GM21360 (cell line): ENCODE measurements around the gene PEX11A.

Experiments
- ATAC-seq: cut with Tn5 transposase; IDR thresholded peaks from one replicate; pipeline ENCODE4 v1.9.1; 2021; ENCODE audit warnings: mild to moderate bottlenecking, moderate library complexity; ENCODE audit not compliant: unreplicated experiment

Gene PEX11A

DNA sequence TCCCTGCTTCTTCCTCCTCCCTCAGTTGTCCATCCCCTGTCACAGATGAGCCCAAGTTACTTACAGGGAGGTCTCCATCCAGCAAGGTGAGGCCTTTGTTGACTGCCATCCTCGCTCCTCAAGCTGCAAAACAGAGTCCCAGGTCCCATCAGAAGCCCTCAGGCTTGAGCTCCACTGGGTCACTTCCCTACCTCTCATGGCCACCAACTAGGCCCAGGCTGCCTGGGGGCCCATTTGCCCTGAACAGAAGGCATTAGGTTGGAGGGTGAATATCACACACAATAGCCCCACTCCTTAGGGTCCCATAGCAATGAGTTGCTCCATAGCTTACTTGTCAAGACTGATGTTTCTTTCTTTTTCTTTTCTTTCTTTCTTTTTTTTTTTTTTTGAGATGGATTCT, 13.2 kb downstream of the PEX11A start:
- ATAC-seq = no peak

DNA sequence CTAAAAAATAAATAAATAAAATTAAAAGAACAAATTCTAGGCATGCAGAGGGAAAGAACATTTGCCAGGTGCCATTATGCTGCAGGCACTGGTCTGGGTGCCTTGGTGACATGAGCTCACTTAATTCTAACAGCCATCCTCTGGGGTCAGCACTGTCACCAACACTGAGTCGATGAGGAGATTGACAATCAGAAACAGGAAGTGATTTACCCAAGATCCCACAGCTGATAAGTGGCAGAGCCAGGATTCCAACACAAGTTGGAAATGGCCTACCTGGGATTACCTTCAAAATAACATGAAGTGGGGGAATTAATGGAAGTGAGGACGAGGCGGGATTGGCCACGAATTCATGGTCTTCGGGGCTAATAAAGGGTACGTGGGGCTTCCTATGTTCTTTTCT, 14.9 kb downstream of the PEX11A start:
- ATAC-seq = no peak

DNA sequence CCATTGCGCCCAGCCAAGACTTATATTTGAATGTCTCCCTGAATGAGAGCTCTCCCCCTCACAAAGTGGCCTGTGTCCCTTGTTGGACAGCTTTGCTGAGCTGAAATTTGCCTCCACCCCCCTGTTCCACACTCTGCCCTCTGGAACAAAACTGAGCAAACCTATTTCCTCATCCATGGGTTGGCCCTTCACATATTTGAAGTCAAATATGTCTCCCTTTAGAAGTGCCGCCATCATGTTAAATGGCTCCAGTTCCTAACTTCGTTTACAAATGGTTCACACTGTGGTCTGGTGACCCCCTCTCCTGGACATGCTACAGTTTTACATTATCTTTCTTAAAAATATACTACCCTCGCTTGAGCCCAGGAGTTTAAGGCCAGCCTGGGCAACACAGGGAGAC, 16.0 kb downstream of the PEX11A start:
- ATAC-seq = no peak

DNA sequence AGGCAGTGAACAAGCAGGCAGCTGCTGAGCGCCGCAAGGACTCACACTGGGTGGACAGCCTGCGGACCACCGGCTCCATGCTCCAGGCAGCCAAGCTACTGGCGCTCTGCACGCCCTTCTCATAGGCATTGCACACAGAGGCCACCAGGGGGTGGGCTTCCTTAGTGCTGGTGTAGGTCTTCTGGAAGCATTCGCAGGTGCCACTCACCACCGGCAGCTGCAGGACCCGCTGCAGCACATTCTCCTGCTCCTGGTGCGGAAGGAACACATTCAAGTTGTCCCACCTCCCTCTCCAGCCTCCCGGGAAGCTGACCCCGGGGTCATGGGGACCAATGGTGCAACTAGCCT, 17.4 kb downstream of the PEX11A start:
- no peak for ATAC-seq

DNA sequence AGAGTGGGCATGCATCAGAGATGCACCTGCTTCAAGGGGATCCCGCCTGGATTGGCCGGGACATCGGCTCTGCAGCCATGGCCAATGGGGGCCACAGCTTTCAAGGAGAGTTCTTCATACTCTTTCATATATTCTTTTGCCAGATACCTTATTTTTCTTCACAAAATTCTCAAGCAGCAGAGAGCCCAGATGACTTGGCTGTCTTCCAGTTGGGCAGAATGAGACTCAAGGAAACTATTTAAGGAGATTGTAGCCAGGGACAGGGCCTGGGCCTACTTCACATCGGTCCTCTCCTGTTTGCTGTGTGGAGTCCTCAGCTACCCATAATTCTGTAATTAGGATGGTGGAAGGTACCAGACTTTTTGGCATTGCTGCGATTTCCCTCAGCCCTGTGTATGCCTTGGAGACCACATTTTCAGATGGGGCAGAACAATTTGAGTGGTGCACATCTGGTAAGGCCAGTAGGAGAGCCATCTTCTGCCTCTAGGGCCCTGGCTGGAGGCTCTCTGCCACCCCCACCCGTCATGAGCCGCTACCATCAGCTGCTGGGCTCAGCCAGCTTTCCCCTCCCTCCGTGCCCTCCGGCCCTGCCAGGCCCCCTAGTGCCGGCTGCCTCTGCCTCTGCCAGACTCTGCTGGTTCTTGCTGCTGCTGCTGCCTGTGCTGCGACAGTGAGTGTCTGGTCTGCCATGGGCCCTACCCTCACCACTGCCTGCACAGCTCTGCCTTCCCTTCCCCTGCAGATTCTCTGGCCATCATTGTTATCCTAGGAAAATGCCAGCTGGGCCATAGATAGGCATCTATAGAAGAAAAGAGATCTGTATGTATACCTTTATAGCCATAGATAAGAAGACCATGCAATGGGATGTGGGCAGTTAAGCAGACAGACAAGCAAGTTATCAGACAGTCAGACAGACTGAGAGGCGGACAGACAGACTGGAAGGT, 18.1 kb downstream of the PEX11A start:
- no peak for ATAC-seq

DNA sequence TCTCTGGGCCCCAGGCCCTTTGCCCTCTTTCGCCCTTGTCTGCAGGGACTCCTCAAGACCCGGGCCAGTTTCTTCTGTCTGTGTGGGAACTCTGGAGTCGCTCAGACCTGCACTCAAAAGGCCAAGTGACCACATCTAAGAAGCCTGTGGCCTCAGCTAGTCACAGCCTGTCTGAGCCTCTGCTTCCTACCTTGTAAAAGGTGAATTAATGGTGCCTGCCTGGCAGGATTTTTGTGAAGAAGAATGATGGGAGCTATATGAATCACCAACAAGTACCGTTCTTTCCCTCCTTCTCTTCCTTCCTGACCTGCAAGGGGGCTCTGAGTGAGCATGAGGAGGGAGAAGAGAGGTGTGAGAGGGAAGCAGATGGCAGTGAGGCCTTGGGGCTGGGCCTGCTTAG, 18.9 kb downstream of the PEX11A start:
- no peak for ATAC-seq

DNA sequence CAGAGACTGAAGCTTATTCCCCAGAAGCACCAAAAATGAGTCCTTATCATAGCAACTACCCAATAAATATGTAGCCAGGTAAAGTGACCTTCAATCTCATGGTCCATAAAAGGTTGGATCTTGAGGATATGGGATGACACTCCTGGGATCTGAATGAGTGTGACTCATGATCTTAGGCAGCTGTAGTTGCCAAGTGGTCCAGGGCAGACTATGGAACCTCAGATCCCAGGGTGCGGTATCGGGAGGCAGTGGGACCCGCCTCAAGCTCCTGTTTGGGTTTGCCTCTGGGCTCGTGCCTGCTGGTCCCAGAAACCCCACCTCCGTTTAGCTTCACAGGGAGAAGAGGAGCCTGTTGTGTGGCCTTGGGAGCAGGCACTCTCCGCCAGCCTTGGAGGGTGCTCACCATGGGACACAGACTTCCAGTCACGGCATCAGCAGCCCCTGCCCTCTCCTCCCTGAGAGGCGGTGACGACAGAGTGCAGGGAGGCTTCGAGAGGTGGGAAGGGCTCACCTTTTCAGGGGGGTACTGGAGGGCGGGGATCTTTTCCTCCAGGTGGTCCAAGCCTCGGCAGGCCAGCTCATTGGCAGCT, 19.5 kb downstream of the PEX11A start:
- ATAC-seq = no peak

DNA sequence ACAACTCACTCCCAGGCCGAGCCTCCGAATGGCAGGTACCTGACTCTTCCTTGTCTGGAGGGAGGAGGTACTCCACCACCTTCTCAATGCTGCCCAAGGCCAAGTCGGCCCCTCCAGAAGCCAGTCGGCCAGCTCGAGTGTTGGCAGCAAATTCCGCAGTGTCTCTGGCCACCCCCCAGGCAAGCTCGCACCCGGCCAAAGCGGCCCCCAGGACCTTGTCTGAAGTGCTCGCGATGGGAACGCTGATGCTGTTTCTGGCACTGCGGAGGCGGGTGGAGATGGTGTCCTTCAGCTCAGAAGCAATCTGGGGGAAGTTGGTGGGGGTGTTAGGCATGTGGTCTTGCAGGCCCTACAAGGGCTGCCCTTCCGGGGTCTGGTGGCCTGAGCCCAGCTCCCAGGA, 20.6 kb downstream of the PEX11A start:
- ATAC-seq = no peak

DNA sequence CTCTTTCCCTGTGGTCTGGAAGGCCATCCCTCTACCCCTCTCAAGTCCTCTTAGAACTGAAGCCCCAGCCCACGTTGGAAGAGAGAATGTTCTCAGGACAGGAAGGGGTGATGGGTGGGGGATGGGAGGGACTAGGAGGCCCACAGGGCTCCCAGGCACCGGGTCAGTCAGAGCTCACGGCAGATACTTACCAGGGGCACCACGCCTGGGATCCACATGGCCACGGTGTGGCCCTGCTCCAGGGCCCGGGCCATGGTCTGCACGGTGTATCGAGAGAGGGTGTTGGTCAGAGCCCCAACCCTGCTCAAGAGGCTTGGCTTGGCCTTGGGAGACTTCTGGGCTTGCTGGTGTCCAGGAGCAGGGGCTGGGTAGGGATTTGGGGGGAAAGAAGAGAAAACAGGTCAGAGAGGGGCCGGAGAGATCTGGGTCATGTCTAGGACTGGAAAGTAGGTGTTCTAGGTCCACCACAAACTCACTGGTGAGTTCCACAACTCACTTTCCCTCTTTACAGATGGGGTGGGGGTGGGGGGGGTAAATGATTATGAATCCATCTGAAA, 21.2 kb downstream of the PEX11A start:
- no peak for ATAC-seq

DNA sequence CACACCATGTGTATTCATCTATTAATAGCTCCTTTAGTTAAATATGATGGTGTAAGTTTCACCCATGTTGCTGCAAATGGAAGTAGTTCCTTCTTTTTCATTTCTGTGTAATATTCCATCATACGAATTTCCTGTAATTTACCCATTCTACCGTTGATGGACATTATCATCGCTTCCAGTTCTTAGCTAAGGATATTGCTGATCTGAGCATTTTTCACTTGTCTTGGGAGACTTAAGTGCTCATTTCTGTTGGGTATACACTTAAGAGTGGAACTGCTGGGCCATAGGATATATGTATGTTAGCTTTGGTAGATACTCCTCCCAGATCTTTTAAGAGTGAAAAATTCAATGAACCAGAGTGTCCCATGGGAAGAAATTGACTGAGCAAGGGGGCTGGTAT, 22.4 kb downstream of the PEX11A start:
- ATAC-seq = no peak

DNA sequence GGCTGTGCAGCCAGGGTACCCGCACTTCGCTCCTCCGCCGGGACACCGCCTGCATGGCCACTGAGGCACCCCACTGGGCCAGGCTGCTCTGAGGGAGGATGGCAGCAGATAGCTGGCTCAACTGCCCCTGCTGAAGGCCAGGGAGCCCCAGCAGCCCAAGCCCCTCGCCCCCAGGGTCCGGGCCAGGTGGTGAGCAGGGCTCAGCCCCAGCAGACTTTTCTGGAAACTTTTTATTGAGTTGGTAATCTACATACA, 22.9 kb downstream of the PEX11A start:
- ATAC-seq = no peak

DNA sequence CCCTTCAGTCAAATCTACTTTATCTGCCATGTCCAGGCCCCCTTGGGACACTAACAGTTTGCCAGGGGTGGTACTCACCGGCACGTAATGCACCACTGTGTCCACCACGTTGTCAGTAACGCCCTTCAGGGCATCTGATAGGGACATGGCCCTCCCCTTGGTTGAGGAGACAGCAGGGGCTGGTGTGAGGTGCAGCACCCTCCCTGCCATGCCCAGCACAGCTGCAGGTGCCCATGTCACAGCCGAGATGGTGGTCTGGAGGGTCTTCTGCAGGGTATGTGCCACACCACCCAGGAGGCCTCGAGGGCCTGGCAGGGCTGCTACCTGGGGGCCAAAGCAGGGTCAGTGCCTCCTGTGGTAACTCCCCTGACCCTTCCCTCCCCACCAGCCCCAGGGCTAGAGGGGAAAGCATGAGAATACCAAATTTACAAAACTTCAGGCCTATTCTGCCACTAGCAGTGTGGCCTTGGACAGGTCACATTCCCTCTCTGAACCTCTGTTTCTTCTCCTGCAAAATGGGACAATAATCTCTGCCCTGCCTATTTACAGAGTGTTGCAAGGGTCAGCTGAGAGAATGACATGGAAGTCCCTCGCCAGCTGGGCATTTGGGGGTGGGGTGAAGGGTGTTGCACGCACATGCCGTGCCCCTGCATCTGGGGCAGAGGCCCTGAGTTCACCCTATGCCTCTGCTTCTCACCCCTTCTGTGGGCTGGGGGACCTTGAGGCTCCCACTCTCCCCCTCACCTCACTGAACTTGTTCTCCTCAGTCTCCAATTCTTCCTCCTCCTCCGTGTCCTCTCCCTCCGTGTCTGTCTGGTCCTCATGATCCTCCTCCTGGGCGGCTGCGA, 23.5 kb downstream of the PEX11A start:
- no peak for ATAC-seq

DNA sequence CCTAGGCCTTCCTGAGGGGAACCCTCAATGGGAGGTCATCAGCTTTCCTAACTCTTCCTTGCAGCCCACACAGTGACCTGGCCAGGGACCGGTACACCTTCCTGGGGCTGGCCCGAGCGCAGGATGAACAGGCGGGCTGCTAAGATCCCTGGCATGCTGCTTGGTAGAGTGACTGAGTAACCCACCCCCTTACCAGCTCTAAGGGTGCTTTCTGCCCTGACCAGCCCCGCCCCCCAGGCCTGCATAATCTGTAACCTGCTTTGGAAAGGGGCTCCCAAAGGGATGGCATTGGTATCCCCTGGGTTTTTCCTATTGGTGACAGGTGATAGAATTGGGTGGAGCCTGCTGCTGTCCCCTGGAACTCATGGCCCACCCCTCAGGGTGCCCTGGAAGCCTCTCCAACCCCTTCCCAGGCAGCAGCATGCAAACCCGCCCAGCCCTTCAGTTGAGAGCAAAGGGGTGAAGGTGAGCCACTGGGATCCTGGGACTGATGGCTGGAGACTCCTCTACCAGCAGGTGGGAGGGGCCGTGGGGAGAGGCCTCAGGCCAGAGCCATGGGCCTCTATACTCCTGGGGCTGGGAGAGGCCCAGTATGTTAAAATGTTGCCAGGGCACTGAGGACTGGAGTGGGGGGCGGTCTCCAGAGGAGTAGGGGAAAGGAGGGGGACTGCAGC, 24.2 kb downstream of the PEX11A start:
- ATAC-seq = no peak

DNA sequence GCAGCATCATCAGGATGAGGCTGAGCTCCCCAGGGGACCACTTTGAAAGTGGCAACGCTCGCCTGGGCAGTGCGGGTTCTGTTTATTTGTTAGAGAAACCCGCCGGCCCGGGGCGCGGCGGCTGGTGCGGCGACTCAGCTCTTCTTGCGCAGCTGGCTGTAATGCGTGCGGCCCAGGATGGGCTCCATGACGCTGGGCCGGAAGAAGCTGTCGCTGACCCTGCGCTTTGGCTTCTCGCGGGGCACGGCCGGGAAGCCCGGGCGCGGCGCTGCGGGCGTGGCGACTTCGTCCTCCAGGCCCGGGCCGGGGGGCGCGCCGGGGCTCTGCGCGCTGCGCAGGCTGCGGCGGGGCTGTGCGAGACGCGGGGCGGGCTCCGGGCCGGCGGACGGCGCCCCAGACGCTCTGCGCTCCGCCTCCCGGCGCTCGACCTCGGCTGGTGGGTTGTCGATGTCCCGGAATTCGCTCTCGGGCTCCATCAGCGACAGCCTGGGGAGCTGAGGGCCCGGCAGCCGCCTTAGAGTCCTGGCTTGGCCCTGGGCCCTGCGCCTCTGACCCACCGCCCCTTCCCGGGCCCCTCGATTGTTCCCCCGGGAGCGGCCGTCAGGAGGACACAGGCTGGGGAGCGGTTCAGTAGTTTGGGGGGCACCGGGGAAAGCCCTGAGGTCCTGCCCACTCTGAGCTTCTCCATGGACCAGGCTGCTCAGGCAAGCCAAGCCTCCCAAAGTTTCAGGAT, 24.9 kb downstream of the PEX11A start:
- ATAC-seq = no peak

DNA sequence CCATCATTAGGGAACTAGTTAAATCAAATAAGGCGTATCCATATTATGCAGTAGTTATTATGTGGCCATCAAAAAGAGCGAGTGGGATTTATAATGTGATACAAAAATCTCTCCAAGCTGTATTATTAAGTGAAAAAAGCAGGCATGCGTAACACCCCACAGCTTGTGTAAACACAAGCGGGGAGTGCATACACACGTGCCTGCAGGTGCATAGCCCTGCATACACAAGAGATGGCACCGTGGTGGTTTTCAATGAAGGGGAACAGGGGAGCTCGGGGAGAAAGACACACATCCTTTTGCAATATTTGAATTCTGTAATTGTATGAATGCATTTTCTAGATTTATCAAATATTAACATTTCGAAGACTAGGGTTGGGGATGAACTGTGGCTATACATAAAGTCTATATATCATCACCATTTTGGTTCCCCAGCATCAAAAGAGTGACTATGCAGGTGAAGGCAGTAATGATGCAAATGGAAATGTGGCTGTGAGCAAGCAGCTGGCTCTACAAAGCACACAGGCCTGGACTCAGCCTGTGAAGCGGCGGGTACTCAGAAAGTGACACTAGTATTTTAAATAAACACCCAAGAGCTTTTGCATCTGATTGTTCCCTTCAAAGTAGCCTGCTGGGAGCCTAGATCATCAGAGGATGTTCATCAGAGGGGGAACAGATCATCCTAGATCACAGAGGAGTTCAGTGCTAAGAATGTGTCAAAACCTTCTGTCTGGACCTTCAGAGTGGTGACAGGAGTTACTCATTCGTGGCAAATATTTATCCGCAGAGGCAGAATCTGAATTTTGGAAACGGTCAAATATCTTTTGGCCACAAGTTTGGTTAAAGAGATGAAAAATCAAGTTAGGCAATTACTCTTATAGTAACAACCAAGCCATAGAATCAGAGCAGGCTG, 25.9 kb downstream of the PEX11A start:
- no peak for ATAC-seq

DNA sequence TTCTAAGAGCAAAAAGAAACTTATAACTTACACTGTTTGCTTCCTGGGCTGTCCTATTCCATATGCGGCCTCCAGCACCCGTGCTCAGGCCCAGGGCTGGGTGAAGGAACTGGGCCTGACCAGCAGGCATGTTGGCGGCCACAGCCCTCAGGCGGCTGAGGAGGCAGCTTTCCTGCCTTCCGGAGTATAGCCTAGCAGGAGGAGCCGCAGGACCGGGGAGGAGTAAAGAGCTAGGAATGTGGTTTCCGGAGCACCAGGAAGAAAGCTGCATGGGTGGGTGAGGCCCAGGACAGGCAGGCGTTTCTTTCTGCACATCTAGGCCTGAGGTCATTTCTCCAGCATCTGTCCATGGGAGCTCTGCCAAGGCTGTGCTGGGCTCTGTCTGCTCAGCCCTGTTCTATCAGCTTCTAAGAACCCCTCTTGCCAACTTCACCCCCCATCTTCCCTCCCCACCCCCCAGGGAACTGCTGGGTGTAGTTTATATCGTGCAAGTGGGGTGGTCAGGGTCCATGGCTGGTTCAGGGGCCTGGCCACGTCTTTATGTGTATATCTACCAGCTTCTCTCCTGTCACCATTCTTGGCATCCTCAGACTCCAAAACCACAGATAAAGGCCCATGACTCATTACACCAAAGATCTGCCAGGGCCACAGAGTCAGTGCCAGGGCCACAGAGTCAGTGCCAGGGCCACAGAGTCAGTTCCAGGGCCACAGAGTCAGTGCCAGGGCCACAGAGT, 27.5 kb downstream of the PEX11A start:
- ATAC-seq = no peak

DNA sequence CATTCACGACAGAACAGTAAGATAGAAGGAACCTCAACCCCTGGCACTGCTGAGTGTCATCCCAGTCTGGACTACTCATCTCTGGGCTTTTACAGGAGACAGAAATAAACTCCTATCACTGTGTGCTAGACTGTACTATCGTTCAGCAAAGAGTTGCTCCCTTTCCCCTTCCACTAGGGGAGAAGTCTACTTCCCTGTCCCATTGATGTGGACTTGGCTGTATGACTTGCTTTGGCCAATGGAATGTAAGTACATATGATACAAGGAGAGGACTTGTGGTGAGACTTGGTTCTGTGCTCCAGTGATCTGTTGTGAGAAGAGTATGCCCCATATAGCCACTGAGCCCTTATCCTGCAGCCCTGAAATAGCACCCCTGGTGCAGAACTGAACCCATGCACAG, 30.0 kb downstream of the PEX11A start:
- ATAC-seq = no peak

DNA sequence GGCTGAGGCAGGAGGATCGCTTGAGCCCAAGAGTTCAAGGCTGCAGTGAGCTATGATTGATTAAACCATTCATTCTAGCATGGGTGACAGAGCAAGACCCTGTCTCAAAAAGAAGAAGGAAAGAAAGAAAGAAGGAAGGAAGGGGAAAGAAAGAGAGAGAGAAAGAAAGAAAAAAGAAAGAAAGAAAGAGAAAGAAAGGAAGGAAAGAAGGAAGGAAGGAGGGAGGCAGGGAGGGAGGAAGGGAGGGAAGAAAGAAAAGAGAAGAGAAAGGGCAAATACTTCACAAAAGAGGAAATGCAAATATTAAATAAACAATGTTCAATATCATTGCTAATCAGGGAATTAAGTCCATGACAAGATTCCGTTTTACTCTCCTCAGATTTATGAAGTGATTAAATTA, 31.3 kb downstream of the PEX11A start:
- no peak for ATAC-seq

DNA sequence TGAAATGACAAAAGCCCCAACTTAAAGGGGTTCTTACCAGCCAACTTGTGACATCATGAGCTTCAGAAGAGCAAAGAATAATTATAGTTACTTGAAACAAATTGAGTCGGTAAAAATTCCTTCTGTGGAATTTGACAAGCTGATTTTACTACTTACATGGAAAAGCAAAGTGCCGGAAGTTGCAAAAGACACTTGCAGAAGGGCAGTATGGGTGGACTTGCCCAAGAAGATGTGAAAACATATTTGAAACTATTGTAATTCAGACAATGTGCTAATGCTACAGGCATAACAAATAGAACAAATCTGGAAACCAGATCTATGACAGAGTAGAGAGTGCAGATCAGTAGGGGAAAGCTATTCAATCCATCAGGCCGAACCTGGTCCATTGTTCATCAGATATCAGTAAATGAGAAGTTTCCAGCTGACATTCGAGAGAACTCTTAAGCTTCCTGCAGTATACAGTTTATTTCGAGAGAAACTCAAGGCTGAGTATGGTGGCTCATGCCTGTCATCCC, 32.8 kb downstream of the PEX11A start:
- ATAC-seq = no peak
